BLaER1 (cell line): ENCODE measurements around the gene AFMID.
A peak's percentile ranks its signal among the peaks of the same experiment; 100 is the strongest.

Source experiments
- H3K27ac ChIP-seq: shearing (Covaris generic); formaldehyde crosslinking; 2 replicates; pipeline ENCODE4 v1.8.1; 2022
- H3K27me3 ChIP-seq: shearing (Covaris generic); formaldehyde crosslinking; 2 replicates; pipeline ENCODE4 v1.8.1; 2022
- H3K36me3 ChIP-seq: shearing (Covaris generic); formaldehyde crosslinking; 2 replicates; pipeline ENCODE4 v1.8.1; 2022
- H3K4me1 ChIP-seq: shearing (Covaris generic); formaldehyde crosslinking; 2 replicates; pipeline ENCODE4 v1.8.1; 2022
- H3K4me2 ChIP-seq: shearing (Covaris generic); formaldehyde crosslinking; 2 replicates; pipeline ENCODE4 v1.8.1; 2022
- H3K4me3 ChIP-seq: shearing (Covaris generic); formaldehyde crosslinking; 2 replicates; pipeline ENCODE4 v1.8.1; 2022
- H3K9ac ChIP-seq: shearing (Covaris generic); formaldehyde crosslinking; 2 replicates; pipeline ENCODE4 v1.8.1; 2022
- H3K9me3 ChIP-seq: shearing (Covaris generic); formaldehyde crosslinking; 2 replicates; pipeline ENCODE4 v1.8.1; 2022
- H4K20me1 ChIP-seq: shearing (Covaris generic); formaldehyde crosslinking; 2 replicates; pipeline ENCODE4 v1.8.1; 2022
- Cebpa-rat ChIP-seq: shearing (Covaris generic); IDR thresholded peaks from 2 replicates; pipeline ENCODE4 v1.8.1; 2022

The AFMID gene

GRCh38 chr17:78179372-78179771 is 7.8 kb upstream of the AFMID start:
- Histone ChIP-seq H4K20me1 (0 out of 2 replicates have a peak, but pooled peaks cover 6% of the 10 kb centered on the region), H3K9ac (peak overlapping the region; percentile 63; the same call in 1 of the 2 replicates), H3K36me3 (peaks cover 83% of the 10 kb centered on the region), H3K4me1 (peaks cover 70% of the 10 kb centered on the region), H3K27ac (peak overlapping the region; percentile 74; the same call in 1 of the 2 replicates), H3K4me3 (no peak overlapping the region), H3K9me3 (no peaks in the 10 kb centered on the region), H3K4me2 (peak overlapping the region; percentile 62), H3K27me3 (no peaks in the 10 kb centered on the region)
- no peak for TF ChIP-seq Cebpa-rat

- peaks cover 83% of the 10 kb centered on the region for H3K36me3 ChIP-seq
- no peak for TF ChIP-seq Cebpa-rat
- H3K27ac ChIP-seq, result peak overlapping the region; percentile 74
Observed at GRCh38 chr17:78180083-78180482, 7.1 kb upstream of the AFMID start.

GRCh38 chr17:78180508-78180907 is 6.7 kb upstream of the AFMID start:
- H3K9me3 ChIP-seq, result no peaks in the 10 kb centered on the region
- H3K4me1 ChIP-seq, result peaks cover 77% of the 10 kb centered on the region
- no peak for TF ChIP-seq Cebpa-rat
- H3K27me3 ChIP-seq, result no peaks in the 10 kb centered on the region
- H3K4me2 ChIP-seq, result peak overlapping the region; percentile 62
- H3K4me3 ChIP-seq, result no peak overlapping the region
- peak overlapping the region; percentile 74 for H3K27ac ChIP-seq
- no peaks in the 10 kb centered on the region for H4K20me1 ChIP-seq
- H3K36me3 ChIP-seq, result peaks cover 83% of the 10 kb centered on the region
- H3K9ac ChIP-seq, result peak overlapping the region; percentile 63

More at GRCh38 chr17:78180083-78180482, 7.1 kb upstream of the AFMID start:
- Histone ChIP-seq H3K4me2 (peak overlapping the region; percentile 62), H3K27me3 (no peaks in the 10 kb centered on the region), H3K4me3 (no peak overlapping the region), H3K9ac (peak overlapping the region; percentile 63), H3K9me3 (no peaks in the 10 kb centered on the region), H4K20me1 (no peaks in the 10 kb centered on the region), H3K4me1 (peaks cover 73% of the 10 kb centered on the region)

GRCh38 chr17:78182504-78182903 is 4.7 kb upstream of the AFMID start:
- Histone ChIP-seq H3K27me3 (no peaks in the 10 kb centered on the region), H3K9ac (no peak overlapping the region; the same call in 1 of the 2 replicates), H3K9me3 (no peaks in the 10 kb centered on the region), H3K27ac (no peak overlapping the region), H3K36me3 (peaks cover 77% of the 10 kb centered on the region), H4K20me1 (no peaks in the 10 kb centered on the region), H3K4me3 (no peak overlapping the region), H3K4me1 (peaks cover 76% of the 10 kb centered on the region), H3K4me2 (no peak overlapping the region)
- no peak for TF ChIP-seq Cebpa-rat

- Histone ChIP-seq H3K4me3 (no peak overlapping the region), H3K27ac (0 out of 2 replicates have a peak overlapping the region, but pooled peaks have one; percentile 38), H3K9me3 (no peaks in the 10 kb centered on the region), H3K4me2 (peak overlapping the region; percentile 86; the same call in 1 of the 2 replicates), H3K9ac (peak overlapping the region; percentile 46; the same call in 1 of the 2 replicates), H3K27me3 (no peaks in the 10 kb centered on the region), H3K4me1 (peaks cover 88% of the 10 kb centered on the region), H3K36me3 (peaks cover 64% of the 10 kb centered on the region), H4K20me1 (no peaks in the 10 kb centered on the region)
- TF ChIP-seq Cebpa-rat, result no peak
Observed at GRCh38 chr17:78183916-78184315, 3.2 kb upstream of the AFMID start.

- Histone ChIP-seq H3K4me1 (peaks cover 88% of the 10 kb centered on the region), H3K27me3 (no peaks in the 10 kb centered on the region), H3K9me3 (no peaks in the 10 kb centered on the region), H3K4me2 (peak overlapping the region; percentile 86), H3K36me3 (peaks cover 63% of the 10 kb centered on the region), H3K4me3 (no peak overlapping the region), H4K20me1 (no peaks in the 10 kb centered on the region), H3K27ac (no peak overlapping the region), H3K9ac (peak overlapping the region; percentile 46; the same call in 1 of the 2 replicates)
- no peak for TF ChIP-seq Cebpa-rat
Observed at GRCh38 chr17:78184351-78184750, 2.8 kb upstream of the AFMID start.

- peaks cover 63% of the 10 kb centered on the region for H3K36me3 ChIP-seq
- peak overlapping the region; percentile 86 for H3K4me2 ChIP-seq
- H4K20me1 ChIP-seq, result no peaks in the 10 kb centered on the region
- H3K27ac ChIP-seq, result no peak overlapping the region
- peak overlapping the region; percentile 84; the same call in 1 of the 2 replicates for H3K9ac ChIP-seq
- H3K9me3 ChIP-seq, result no peaks in the 10 kb centered on the region
- H3K4me1 ChIP-seq, result peaks cover 88% of the 10 kb centered on the region
- no peak overlapping the region for H3K4me3 ChIP-seq
- no peak for TF ChIP-seq Cebpa-rat
- no peaks in the 10 kb centered on the region for H3K27me3 ChIP-seq
Observed at GRCh38 chr17:78184868-78185267, 2.3 kb upstream of the AFMID start.

GRCh38 chr17:78185981-78186691 is 1.0 kb upstream of the AFMID start:
- Histone ChIP-seq H3K4me3 (peak overlapping the region; percentile 74), H3K27me3 (no peaks in the 10 kb centered on the region), H3K4me1 (peaks cover 88% of the 10 kb centered on the region), H3K27ac (no peak overlapping the region), H3K9ac (peak overlapping the region; percentile 84; the same call in 1 of the 2 replicates), H3K4me2 (peak overlapping the region; percentile 86), H3K9me3 (no peaks in the 10 kb centered on the region), H4K20me1 (0 out of 2 replicates have a peak, but pooled peaks cover 7% of the 10 kb centered on the region), H3K36me3 (peaks cover 66% of the 10 kb centered on the region)
- TF ChIP-seq Cebpa-rat, result no peak

- no peaks in the 10 kb centered on the region for H3K9me3 ChIP-seq
- no peak for TF ChIP-seq Cebpa-rat
- peaks cover 10% of the 10 kb centered on the region; the same call in 1 of the 2 replicates for H4K20me1 ChIP-seq
- no peak overlapping the region for H3K4me2 ChIP-seq
- H3K4me3 ChIP-seq, result no peak overlapping the region
- H3K4me1 ChIP-seq, result peaks cover 50% of the 10 kb centered on the region
- H3K36me3 ChIP-seq, result peaks cover 88% of the 10 kb centered on the region
- no peak overlapping the region for H3K27ac ChIP-seq
- H3K27me3 ChIP-seq, result no peaks in the 10 kb centered on the region
- no peak overlapping the region for H3K9ac ChIP-seq
Observed at GRCh38 chr17:78196716-78197115, 9.6 kb downstream of the AFMID start.

GRCh38 chr17:78197147-78197832 is 10.1 kb downstream of the AFMID start:
- Histone ChIP-seq H3K36me3 (peaks cover 87% of the 10 kb centered on the region), H4K20me1 (peaks cover 10% of the 10 kb centered on the region; the same call in 1 of the 2 replicates)

More at GRCh38 chr17:78197147-78197832, 10.1 kb downstream of the AFMID start:
- Histone ChIP-seq H3K9ac (no peak overlapping the region), H3K9me3 (no peaks in the 10 kb centered on the region), H3K4me2 (0 out of 2 replicates have a peak overlapping the region, but pooled peaks have one; percentile 50), H3K27me3 (no peaks in the 10 kb centered on the region), H3K4me1 (peaks cover 44% of the 10 kb centered on the region), H3K4me3 (no peak overlapping the region), H3K27ac (peak overlapping the region; percentile 35)
- TF ChIP-seq Cebpa-rat, result no peak
